Fibroblast of skin of scalp (primary cell): ENCODE results near the gene FRMD4A.
"Not testable (repeated sequence)": the region's sequence is repeated elsewhere in the genome, so short reads cannot be mapped to it uniquely, and the experiment has no call there.

ENCODE experiments used
- DNase-seq: peaks from one replicate; pipeline ENCODE4 v3.0.0-alpha.2; 2013

The FRMD4A gene

GRCh38 chr10:13834581-13835286 is 496.0 kb downstream of the FRMD4A start:
- peak; percentile 50 for DNase-seq

GRCh38 chr10:13831711-13832141 is 499.0 kb downstream of the FRMD4A start:
- DNase-seq = no peak

GRCh38 chr10:13830385-13830784 is 500.3 kb downstream of the FRMD4A start:
- no peak for DNase-seq

DNA sequence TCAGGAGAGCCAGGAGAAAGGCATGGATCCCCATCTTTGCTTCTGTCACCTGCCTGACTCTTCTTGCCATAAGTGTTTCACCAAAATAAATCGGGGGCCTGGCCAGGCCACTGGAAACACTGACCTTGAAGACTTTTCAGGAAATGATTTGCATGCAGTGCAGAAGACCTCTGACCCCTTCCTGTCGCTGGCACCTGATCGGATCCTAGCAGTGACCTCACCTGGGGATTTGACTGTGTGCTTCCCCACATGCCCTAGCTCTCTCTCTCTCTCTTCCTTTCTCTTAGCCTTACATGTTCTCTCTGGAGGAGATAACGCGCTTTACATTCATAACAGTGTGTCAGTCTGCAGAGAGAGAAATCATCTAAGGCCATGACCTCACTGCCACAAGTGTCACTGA is 500.9 kb downstream of the FRMD4A start:
- no peak for DNase-seq

- DNase-seq = not testable (repeated sequence)
These were observed 502.4 kb downstream of the FRMD4A start for GRCh38 chr10:13828284-13828683.

DNA sequence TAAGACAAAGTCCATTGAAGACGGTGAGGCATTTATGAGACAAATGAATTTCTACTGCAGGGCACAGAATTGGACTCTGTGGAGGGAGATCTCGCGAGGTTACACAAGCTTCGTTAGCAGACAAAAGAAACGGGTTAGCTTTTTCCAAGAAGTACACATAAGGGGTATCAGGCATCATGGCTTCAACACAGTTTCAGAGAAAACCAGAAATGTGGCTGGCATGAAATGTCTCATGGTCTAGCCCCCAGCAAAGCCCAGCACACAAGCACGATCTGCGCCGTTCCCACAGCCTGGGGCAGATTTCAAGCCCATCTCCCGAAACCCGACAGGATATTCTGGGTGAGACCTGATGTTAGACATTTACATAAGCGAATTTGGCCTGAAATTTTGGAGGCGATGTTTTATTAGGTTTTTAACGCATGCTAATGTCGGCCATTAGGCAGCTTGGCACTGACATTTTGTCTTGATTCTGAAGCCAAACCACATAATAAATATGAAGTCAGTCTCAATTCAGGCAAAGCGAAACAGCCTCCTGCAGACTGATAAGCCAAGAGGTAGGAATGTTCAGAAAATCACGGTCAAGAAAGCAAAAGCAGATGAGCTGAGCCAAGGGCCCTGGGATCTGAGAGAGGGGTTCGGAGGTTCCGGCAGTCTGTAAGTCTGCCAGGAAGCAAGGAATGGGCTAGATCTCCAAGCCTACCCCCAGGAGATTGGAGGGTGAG is 503.5 kb downstream of the FRMD4A start:
- DNase-seq = no peak

GRCh38 chr10:13823709-13824405 is 506.9 kb downstream of the FRMD4A start:
- no peak for DNase-seq

GRCh38 chr10:13823096-13823708 is 507.5 kb downstream of the FRMD4A start:
- no peak for DNase-seq

DNA sequence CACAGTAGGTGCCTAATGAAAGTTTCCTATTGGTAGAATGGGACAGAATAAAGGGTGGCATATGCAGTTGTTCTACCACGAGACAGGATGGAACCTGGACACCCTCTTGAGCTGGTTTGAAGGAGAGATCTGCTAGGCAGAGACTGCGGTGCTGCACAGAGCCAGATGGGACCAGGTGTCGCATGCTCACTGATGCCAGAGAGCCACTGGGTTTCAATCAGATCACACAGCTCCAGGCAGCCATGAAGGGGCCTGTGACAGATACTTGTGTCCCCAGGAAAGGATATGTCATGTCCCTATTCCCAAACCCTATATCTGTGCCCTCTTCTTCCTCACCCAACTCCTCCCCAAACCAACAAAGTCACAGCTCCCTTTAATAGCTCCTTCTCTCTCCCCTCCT is 508.2 kb downstream of the FRMD4A start:
- no peak for DNase-seq

GRCh38 chr10:13820964-13821337 is 509.8 kb downstream of the FRMD4A start:
- DNase-seq = no peak

GRCh38 chr10:13820119-13820963 is 510.4 kb downstream of the FRMD4A start:
- no peak for DNase-seq

GRCh38 chr10:13816195-13816925 is 514.4 kb downstream of the FRMD4A start:
- DNase-seq = peak; percentile 69

DNA sequence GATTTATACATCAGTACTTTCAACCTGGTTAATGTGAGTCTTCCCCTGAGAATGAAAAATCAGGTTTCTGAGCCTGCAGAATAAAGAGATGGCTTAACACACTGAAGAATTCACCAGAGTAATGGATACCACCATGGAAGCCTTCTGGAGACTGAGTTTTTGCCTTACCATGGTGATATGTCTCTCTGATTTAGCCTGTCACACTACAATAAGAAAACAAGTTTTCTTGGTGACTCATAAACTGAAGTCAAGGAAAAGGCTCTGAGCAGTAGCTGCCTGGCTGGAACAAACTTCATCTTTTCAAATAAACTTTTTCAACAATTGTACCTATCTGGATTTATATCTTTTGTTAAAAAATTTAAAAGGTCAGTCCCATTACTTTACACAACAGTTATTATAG is 515.0 kb downstream of the FRMD4A start:
- DNase-seq = peak; percentile 72

- no peak for DNase-seq
These were observed 517.2 kb downstream of the FRMD4A start for GRCh38 chr10:13813550-13813949.

DNA sequence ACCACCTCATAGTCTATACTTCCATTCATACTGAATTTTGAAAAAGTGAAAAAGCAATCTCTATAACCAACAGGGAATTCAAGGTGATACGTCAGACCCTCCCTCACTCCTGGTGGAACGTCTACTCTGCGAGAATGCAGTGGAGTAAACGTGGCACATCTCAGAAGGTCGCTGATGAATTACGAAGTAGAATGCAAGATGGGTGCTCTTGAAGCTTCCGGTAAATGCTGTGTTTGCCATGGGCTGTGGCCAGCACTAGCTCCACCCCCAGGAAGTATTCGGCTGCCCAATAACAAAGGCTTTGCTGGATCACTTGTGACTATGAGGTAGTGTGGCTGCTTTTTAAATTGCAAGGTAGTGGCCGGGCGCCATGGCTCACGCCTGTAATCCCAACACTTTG is 517.9 kb downstream of the FRMD4A start:
- no peak for DNase-seq

DNA sequence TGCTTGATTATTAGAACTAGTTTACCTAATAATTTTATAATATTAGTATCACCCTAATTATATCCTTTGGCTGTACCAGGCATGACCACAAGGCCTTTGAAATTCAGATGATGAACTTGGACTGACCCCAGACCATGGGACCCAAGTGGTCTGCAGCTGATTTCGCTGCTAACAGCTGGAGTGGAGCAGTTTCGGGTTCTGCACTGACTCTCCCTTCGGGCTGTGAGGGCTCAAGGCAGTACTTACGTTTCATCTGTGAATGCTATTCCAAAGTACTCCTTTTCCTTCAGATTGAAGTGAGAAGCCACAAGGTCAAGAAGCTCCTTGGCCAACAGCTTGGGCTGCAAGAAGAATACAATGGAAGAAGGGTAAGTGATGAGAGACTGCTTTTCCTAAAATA is 520.2 kb downstream of the FRMD4A start:
- no peak for DNase-seq

- no peak for DNase-seq
These were observed 521.3 kb downstream of the FRMD4A start for GRCh38 chr10:13809427-13809826.

GRCh38 chr10:13808556-13809391 is 522.0 kb downstream of the FRMD4A start:
- peak; percentile 21 for DNase-seq

DNA sequence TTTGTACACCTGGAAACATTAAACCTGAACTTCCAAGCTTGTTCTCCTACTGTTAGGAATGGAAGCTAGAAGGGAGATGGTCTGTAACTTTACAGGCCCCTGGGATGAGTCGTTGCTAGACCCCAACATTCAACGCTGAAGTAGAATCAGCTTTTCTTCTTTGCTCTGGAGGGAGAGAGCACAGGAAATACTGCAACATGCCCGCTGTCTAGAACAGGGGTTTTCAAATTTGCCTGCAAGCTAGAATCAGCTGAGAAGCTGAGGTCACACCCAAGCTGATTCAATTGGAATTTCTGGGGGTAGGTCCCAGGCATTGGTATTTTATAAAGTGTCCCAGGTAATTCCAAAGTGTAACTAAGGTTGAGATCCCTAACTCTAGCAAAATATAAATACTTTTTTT is 524.3 kb downstream of the FRMD4A start:
- no peak for DNase-seq
